Activated gamma-delta T cell treated with Interleukin-2 at 50 U/mL for 16 hours (primary cell): ENCODE data around the gene NENF.
"Not testable (repeated sequence)": the region's sequence is repeated elsewhere in the genome, so short reads cannot be mapped to it uniquely, and the experiment has no call there.

Source experiments
- DNase-seq: peaks from one replicate; pipeline ENCODE4 v3.0.0-alpha.2; 2020

NENF gene

GRCh38 chr1:212432661-212433576 lies at the start of gene NENF:
TSS of gene NENF (plus strand) at chr1:212432920. CDS start at chr1:212432944, 24 bp downstream.
- peak; percentile 66 for DNase-seq

- DNase-seq: no peak
Measured at GRCh38 chr1:212386029-212386428, 46.7 kb upstream of the NENF start.

GRCh38 chr1:212388985-212389716 lies 43.6 kb upstream of the NENF start:
- DNase-seq: no peak

- DNase-seq: not testable (repeated sequence)
Measured at GRCh38 chr1:212395678-212396437, 36.9 kb upstream of the NENF start.

- DNase-seq: no peak
Measured at GRCh38 chr1:212396638-212397037, 36.1 kb upstream of the NENF start.

- DNase-seq: no peak
Measured at GRCh38 chr1:212397171-212397570, 35.5 kb upstream of the NENF start.

GRCh38 chr1:212401042-212401441 lies 31.7 kb upstream of the NENF start:
- no peak for DNase-seq

GRCh38 chr1:212401838-212402582 lies 30.7 kb upstream of the NENF start:
- DNase-seq: no peak

GRCh38 chr1:212402666-212403321 lies 29.9 kb upstream of the NENF start:
- no peak for DNase-seq

GRCh38 chr1:212410231-212410820 lies 22.4 kb upstream of the NENF start:
- no peak for DNase-seq

- DNase-seq: no peak
Measured at GRCh38 chr1:212412374-212412773, 20.3 kb upstream of the NENF start.

- no peak for DNase-seq
Measured at GRCh38 chr1:212413902-212414327, 18.8 kb upstream of the NENF start.

GRCh38 chr1:212414328-212415106 lies 18.2 kb upstream of the NENF start, which contains the start of gene PACC1:
TSS of gene PACC1 (minus strand) at chr1:212414886. CDS start at chr1:212414757, 129 bp downstream.
- peak; percentile 85 for DNase-seq

GRCh38 chr1:212415107-212415841 lies 17.4 kb upstream of the NENF start:
- no peak for DNase-seq

GRCh38 chr1:212421165-212421564 lies 11.6 kb upstream of the NENF start:
- DNase-seq: no peak

- no peak for DNase-seq
Measured at GRCh38 chr1:212423879-212424278, 8.8 kb upstream of the NENF start.

- DNase-seq: no peak
Measured at GRCh38 chr1:212428496-212428895, 4.2 kb upstream of the NENF start.

GRCh38 chr1:212430416-212430815 lies 2.3 kb upstream of the NENF start:
- no peak for DNase-seq

- DNase-seq: no peak
Measured at GRCh38 chr1:212430955-212431394, 1.7 kb upstream of the NENF start.

- no peak for DNase-seq
Measured at GRCh38 chr1:212431644-212432043, 1.1 kb upstream of the NENF start.
